Upper lobe of right lung (tissue), 1 donor: ENCODE results near the gene FAM83B. TPM values are rescaled to one million over a fixed set of nuclear protein-coding genes. Genes with fewer than 3 reads are reported as not detected.

Source experiments
- ATAC-seq: fragments of 200-7000 bp; cut with Tn5 transposase; one replicate; pipeline ENCODE4 v1.9.1; 2020; ENCODE audit warnings: mild to moderate bottlenecking, moderate library complexity
- DNase-seq: peaks from one replicate; pipeline ENCODE4 v3.0.0-alpha.2; 2020
- H3K27ac ChIP-seq: fragments of 200-600 bp; one replicate; pipeline ENCODE4 v1.8.0; 2022
- H3K27me3 ChIP-seq: fragments of 200-600 bp; one replicate; pipeline ENCODE4 v1.8.0; 2022; ENCODE audit warnings: mild to moderate bottlenecking
- H3K36me3 ChIP-seq: fragments of 200-600 bp; one replicate; pipeline ENCODE4 v1.8.0; 2022
- H3K4me1 ChIP-seq: fragments of 200-600 bp; one replicate; pipeline ENCODE4 v1.8.0; 2022
- H3K4me3 ChIP-seq: fragments of 200-600 bp; one replicate; pipeline ENCODE4 v1.8.0; 2022; ENCODE audit warnings: mild to moderate bottlenecking
- H3K9me3 ChIP-seq: fragments of 200-600 bp; one replicate; pipeline ENCODE4 v1.8.0; 2022
- intact Hi-C: fragments of 100-400 bp; cut with DNase I; formaldehyde crosslinking; loops from one replicate; pipeline ENCODE4 v1.11.0; 2022
- total RNA-seq: library from RNA; stranded (reverse); fragmentation: NEBNext Ultra II Directional; extraction: Animal tissue kit (Norgen Biotek cat#: 25700); gene quantifications from one replicate; pipeline ENCODE4 v1.2.1, GENCODE V29; 2021
- TF ChIP-seq, protein P1 (sequence below): fragments of 200-600 bp; IDR thresholded peaks from one replicate; pipeline ENCODE4 v1.8.0; 2022; ENCODE audit warnings: antibody characterized with exemption
- donor health status: DM: no; HTN: yes; CAD: no; lungs with severe emphysema.

The FAM83B gene
- total RNA-seq, 1 donor from 2014 or later, result 0.20 TPM

DNA sequence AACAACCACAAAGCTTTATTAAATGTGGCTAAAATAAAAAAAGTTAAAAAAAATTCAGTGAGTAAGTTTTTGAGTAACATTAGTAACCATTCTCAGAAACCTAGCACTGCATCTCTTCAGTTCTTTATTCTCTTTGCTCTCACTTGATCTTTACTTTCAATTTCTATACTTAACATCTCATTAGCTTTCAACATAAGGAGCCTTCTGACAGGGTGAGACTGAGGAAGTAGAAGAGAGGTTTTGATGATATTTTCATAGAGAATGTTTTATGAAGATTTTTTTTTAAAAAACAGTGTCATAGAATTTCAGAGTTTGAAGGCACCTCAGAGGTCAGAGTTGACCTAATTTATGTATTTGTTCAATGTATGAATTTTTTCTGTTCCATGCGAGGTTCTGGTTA lies 60.8 kb downstream of the FAM83B start:
- DNase-seq, result no peak
- intact Hi-C loops, result no loop called here
- H3K4me1 ChIP-seq, result no peaks in the 10 kb centered on the region
- TF ChIP-seq, protein P1, sequence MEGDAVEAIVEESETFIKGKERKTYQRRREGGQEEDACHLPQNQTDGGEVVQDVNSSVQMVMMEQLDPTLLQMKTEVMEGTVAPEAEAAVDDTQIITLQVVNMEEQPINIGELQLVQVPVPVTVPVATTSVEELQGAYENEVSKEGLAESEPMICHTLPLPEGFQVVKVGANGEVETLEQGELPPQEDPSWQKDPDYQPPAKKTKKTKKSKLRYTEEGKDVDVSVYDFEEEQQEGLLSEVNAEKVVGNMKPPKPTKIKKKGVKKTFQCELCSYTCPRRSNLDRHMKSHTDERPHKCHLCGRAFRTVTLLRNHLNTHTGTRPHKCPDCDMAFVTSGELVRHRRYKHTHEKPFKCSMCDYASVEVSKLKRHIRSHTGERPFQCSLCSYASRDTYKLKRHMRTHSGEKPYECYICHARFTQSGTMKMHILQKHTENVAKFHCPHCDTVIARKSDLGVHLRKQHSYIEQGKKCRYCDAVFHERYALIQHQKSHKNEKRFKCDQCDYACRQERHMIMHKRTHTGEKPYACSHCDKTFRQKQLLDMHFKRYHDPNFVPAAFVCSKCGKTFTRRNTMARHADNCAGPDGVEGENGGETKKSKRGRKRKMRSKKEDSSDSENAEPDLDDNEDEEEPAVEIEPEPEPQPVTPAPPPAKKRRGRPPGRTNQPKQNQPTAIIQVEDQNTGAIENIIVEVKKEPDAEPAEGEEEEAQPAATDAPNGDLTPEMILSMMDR, result no peak
- no peaks in the 10 kb centered on the region for H3K36me3 ChIP-seq
- H3K4me3 ChIP-seq, result no peak overlapping the region
- no peaks in the 10 kb centered on the region for H3K9me3 ChIP-seq
- H3K27me3 ChIP-seq, result no peaks in the 10 kb centered on the region
- ATAC-seq, result no peak
- H3K27ac ChIP-seq, result no peak overlapping the region

DNA sequence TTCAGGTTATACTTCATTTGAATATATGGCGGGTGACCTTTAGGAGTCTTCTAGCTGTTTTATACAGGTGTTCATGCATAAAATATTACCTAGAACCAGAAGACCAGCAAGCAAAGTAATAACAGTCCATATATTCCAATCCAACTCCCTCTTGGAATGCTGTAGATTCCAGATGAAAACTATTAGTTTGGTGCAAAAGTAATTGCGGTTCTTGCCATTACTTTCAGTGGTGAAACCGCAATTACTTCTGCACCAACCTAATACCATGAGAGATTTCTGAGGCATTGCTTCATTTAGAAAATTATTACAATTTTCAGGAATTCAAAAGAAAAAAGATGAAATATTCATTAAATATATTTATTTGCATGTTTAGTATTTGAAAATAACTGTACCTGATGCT lies 62.6 kb downstream of the FAM83B start:
- H3K27ac ChIP-seq, result no peak overlapping the region
- intact Hi-C loops, result no loop called here
- no peaks in the 10 kb centered on the region for H3K27me3 ChIP-seq
- no peaks in the 10 kb centered on the region for H3K36me3 ChIP-seq
- H3K4me1 ChIP-seq, result no peaks in the 10 kb centered on the region
- TF ChIP-seq, protein P1, result no peak
- ATAC-seq, result no peak
- H3K9me3 ChIP-seq, result no peaks in the 10 kb centered on the region
- H3K4me3 ChIP-seq, result no peak overlapping the region
- DNase-seq, result no peak

DNA sequence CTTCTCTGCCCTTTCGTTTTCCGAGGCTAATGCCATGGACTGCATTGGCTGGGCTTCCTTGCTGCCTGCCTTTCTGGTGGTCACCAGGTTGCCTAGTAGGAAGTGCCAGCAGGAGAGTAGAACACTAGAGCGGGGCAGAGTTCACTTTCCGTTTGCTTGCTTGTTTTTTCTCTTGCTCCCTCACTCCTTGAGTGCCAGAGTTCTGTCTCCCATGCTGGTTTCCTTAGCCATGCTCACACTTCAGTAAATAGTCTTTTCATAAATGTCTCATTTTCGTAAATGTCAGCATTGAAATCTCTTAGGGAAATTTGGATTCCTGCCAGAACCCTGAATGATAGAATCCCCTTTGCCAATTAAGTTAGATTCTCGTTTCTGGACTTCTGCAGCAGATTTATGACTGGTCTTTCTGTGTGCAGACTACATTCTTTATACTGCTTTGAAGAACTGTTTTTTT lies 63.9 kb downstream of the FAM83B start:
- ATAC-seq (no peak), DNase-seq (no peak)
- Histone ChIP-seq H3K4me3 (no peak overlapping the region), H3K27ac (no peak overlapping the region), H3K4me1 (no peaks in the 10 kb centered on the region), H3K9me3 (no peaks in the 10 kb centered on the region), H3K27me3 (no peaks in the 10 kb centered on the region), H3K36me3 (no peaks in the 10 kb centered on the region)
- TF ChIP-seq, protein P1, result no peak
- intact Hi-C loops, result no loop called here

DNA sequence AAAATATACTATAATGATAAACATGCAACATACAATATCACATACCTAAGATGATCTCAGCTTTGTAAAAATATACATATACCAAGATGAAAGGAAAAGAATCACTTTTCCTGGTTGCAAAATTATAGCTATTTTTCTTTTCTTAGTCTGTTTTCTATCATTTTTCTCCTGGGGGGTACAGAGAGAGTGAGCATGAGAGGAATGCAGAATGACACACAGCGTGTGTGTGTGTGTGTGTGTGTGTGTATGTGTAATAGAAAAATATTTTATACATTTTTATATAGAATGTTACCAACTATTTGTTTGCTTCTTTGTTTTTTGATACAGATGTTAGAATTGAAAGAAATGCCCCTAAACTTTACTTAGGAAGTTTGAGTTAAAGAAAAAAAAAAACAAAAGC lies 64.3 kb downstream of the FAM83B start:
- Histone ChIP-seq H3K36me3 (no peaks in the 10 kb centered on the region), H3K4me3 (no peak overlapping the region), H3K4me1 (no peaks in the 10 kb centered on the region), H3K9me3 (no peaks in the 10 kb centered on the region), H3K27ac (no peak overlapping the region), H3K27me3 (no peaks in the 10 kb centered on the region)
- ATAC-seq, result no peak
- DNase-seq, result no peak
- intact Hi-C loops, result no loop called here
- TF ChIP-seq, protein P1, result no peak

DNA sequence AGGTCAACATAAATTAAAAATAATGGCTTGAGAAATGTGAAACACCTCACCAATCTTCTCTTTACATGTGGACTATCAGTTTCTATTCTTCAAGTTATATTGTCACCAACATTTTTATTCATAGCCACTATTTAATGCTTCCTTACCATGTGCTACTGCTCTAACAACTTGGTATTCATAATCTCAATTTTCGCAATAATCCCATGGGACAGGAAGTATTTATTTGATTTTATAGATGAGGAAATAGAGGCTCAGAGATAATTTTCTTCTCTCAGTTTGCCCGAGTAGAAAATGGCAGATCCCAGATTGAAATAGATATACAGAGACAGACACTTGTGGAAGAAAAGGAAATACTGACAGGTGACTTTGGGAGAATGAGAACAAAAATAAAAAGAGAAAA lies 66.6 kb downstream of the FAM83B start:
- no peak for ATAC-seq
- Histone ChIP-seq H3K27ac (no peak overlapping the region), H3K4me3 (no peak overlapping the region), H3K27me3 (no peaks in the 10 kb centered on the region), H3K9me3 (no peaks in the 10 kb centered on the region), H3K4me1 (no peaks in the 10 kb centered on the region), H3K36me3 (no peaks in the 10 kb centered on the region)
- TF ChIP-seq, protein P1, result no peak
- intact Hi-C loops, result no loop called here
- DNase-seq, result no peak

DNA sequence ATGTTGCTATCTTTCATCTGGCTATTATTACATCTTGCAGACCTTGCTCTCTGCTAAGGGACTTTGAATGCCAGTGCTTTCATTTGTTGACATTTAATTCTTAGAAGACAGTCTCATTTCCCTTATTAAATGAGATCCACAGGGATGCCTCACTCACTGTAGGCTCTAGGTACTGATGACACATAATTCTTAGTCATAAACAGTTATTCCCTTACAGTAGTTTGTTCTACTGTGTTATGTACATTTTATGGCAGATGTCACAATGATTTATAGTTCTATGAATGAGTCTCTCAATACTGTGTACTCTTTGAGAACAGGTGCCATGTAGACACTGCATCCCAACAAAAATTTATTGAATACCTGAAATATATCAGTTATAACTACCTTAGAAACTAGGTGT lies 70.3 kb downstream of the FAM83B start:
- ATAC-seq (no peak), DNase-seq (no peak)
- Histone ChIP-seq H3K27me3 (no peaks in the 10 kb centered on the region), H3K4me1 (no peaks in the 10 kb centered on the region), H3K27ac (no peak overlapping the region), H3K4me3 (no peak overlapping the region), H3K36me3 (no peaks in the 10 kb centered on the region), H3K9me3 (no peaks in the 10 kb centered on the region)
- TF ChIP-seq, protein P1, result no peak
- intact Hi-C loops, result no loop called here
